ENCODE results near the gene SLC30A9. TPM values are rescaled to one million over a fixed set of nuclear protein-coding genes. Genes with fewer than 3 reads are reported as not detected.

Gene SLC30A9
- total RNA-seq, 2 donors from 2014 or later = 66.9 to 78.0 TPM

DNA sequence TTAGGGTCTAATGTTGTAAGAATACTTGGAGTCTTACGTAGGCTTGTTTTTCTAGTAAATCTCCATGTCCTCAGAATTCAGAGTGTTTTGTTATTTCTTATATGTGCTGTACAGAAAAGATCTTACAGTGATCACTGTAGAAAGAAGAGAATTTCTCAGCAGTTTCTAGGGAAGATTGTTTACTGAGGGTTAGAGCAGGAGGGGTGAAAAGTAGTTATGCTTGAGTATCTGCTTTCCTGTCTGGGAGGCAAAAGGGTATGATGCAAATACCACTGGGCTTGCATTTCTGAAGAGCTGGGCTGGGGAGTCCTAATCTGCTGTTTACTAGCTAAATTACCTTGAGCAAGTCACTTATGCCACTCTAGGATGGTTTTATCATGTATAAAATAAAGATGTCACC, 84.0 kb downstream of the SLC30A9 start:
- Histone ChIP-seq H3K27ac (ENCODE audit: low read depth, low read length) (no peak overlapping the region), H3K9ac (ENCODE audit: extremely low read depth, low read length, poor library complexity, severe bottlenecking) (no peak overlapping the region), H3K4me1 (ENCODE audit: control insufficient read depth, insufficient read depth, low read length) (no peaks in the 10 kb centered on the region), H3K27me3 (ENCODE audit: control insufficient read depth, insufficient read depth, low read length, poor library complexity, severe bottlenecking) (no peaks in the 10 kb centered on the region), H3K9me3 (ENCODE audit: control insufficient read depth, low read length) (no peaks in the 10 kb centered on the region), H3K4me3 (ENCODE audit: low read length) (no peak overlapping the region), H3K36me3 (ENCODE audit: control insufficient read depth, insufficient read depth, low read length) (peaks cover 54% of the 10 kb centered on the region)
- H3K4me3 Mint-ChIP-seq = no peak overlapping the region
- TF ChIP-seq, protein P1, sequence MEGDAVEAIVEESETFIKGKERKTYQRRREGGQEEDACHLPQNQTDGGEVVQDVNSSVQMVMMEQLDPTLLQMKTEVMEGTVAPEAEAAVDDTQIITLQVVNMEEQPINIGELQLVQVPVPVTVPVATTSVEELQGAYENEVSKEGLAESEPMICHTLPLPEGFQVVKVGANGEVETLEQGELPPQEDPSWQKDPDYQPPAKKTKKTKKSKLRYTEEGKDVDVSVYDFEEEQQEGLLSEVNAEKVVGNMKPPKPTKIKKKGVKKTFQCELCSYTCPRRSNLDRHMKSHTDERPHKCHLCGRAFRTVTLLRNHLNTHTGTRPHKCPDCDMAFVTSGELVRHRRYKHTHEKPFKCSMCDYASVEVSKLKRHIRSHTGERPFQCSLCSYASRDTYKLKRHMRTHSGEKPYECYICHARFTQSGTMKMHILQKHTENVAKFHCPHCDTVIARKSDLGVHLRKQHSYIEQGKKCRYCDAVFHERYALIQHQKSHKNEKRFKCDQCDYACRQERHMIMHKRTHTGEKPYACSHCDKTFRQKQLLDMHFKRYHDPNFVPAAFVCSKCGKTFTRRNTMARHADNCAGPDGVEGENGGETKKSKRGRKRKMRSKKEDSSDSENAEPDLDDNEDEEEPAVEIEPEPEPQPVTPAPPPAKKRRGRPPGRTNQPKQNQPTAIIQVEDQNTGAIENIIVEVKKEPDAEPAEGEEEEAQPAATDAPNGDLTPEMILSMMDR (conservative IDR thresholded peaks at IDR 0.05) = no peak
- no peaks in the 10 kb centered on the region for H3K4me1 Mint-ChIP-seq
- no peaks in the 10 kb centered on the region for H3K9me3 Mint-ChIP-seq
- H3K36me3 Mint-ChIP-seq (ENCODE audit: low read depth) = peaks cover 31% of the 10 kb centered on the region
- 96% methylated on average over 1 of the region's 1 CpG; no CpG with 5 or more reads in 1 of the 2 experiments for WGBS, 2 experiments (ENCODE audit: insufficient coverage in 1 of 2, insufficient read length in 1 of 2)
- no peak for DNase-seq
- H3K27ac Mint-ChIP-seq = no peak overlapping the region
- H3K27me3 Mint-ChIP-seq (ENCODE audit: insufficient read depth) = no peaks in the 10 kb centered on the region

DNA sequence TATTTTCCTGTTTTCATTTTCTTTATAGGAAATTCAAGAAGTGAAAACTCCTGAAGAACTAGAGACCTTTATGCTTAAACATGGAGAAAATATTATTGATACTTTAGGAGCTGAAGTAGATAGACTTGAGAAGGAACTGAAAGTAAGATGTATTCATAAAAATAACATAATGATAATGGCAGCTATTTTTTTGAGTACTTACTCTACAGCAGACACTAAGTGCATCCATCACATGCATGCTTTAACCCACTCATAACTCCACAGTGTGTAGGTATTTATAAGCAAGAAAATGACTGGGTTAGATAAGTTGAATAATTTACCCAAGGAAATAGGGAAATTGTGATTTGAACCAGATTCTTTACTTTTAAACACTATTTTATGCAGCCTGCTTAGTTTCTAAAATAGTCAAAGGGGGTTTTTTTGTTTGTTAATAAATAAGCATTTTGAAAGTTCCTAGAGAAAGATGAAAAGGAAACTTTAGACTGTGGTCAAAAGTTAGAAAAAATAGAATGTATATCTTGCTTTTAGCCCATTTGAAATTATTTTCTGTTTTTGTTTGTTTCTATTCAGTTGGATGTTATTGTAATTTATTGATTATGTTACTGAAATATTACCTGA, 88.0 kb downstream of the SLC30A9 start:
- Mint-ChIP-seq H3K9me3 (no peaks in the 10 kb centered on the region), H3K27ac (no peak overlapping the region), H3K36me3 (ENCODE audit: low read depth) (peaks cover 22% of the 10 kb centered on the region), H3K4me1 (no peaks in the 10 kb centered on the region), H3K4me3 (no peak overlapping the region), H3K27me3 (ENCODE audit: insufficient read depth) (no peaks in the 10 kb centered on the region)
- peaks cover 34% of the 10 kb centered on the region for H3K36me3 ChIP-seq (ENCODE audit: control insufficient read depth, insufficient read depth, low read length)
- no peak overlapping the region for H3K4me3 ChIP-seq (ENCODE audit: low read length)
- H3K27ac ChIP-seq (ENCODE audit: low read depth, low read length) = no peak overlapping the region
- no peaks in the 10 kb centered on the region for H3K9me3 ChIP-seq (ENCODE audit: control insufficient read depth, low read length)
- H3K27me3 ChIP-seq (ENCODE audit: control insufficient read depth, insufficient read depth, low read length, poor library complexity, severe bottlenecking) = no peaks in the 10 kb centered on the region
- no peaks in the 10 kb centered on the region for H3K4me1 ChIP-seq (ENCODE audit: control insufficient read depth, insufficient read depth, low read length)
- DNase-seq = no peak
- TF ChIP-seq, protein P1 (conservative IDR thresholded peaks at IDR 0.05) = no peak
- no peak overlapping the region for H3K9ac ChIP-seq (ENCODE audit: extremely low read depth, low read length, poor library complexity, severe bottlenecking)

DNA sequence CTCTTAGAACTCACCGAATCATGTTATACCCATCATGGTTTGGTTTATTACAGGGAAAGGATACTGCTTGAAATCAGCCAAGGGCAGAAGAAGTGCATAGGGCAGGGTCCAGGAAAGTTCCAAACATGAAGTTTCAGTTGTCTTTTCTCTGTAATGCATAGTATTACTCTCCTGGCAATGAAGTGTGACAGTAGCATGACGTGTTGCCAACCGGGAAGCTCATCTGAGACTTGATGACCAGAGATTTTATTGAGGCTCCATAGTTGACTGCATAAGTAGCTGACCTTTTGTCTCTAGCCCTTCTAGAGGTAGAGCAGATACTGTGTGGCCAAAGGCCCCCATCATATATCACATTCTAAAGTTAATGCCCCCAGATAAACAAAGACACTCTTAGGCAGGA, 90.0 kb downstream of the SLC30A9 start:
- Histone ChIP-seq H3K27me3 (ENCODE audit: control insufficient read depth, insufficient read depth, low read length, poor library complexity, severe bottlenecking) (no peaks in the 10 kb centered on the region), H3K27ac (ENCODE audit: low read depth, low read length) (no peak overlapping the region), H3K4me1 (ENCODE audit: control insufficient read depth, insufficient read depth, low read length) (no peaks in the 10 kb centered on the region), H3K9ac (ENCODE audit: extremely low read depth, low read length, poor library complexity, severe bottlenecking) (no peak overlapping the region), H3K9me3 (ENCODE audit: control insufficient read depth, low read length) (no peaks in the 10 kb centered on the region), H3K4me3 (ENCODE audit: low read length) (no peak overlapping the region), H3K36me3 (ENCODE audit: control insufficient read depth, insufficient read depth, low read length) (peaks cover 30% of the 10 kb centered on the region)
- no peaks in the 10 kb centered on the region for H3K27me3 Mint-ChIP-seq (ENCODE audit: insufficient read depth)
- H3K27ac Mint-ChIP-seq = no peak overlapping the region
- 96 to 97% methylated on average over 3 of the region's 3 CpGs for WGBS, 2 experiments (ENCODE audit: insufficient coverage in 1 of 2, insufficient read length in 1 of 2)
- DNase-seq = no peak
- TF ChIP-seq, protein P1 (conservative IDR thresholded peaks at IDR 0.05) = no peak
- no peaks in the 10 kb centered on the region for H3K4me1 Mint-ChIP-seq
- H3K9me3 Mint-ChIP-seq = no peaks in the 10 kb centered on the region
- H3K36me3 Mint-ChIP-seq (ENCODE audit: low read depth) = peaks cover 18% of the 10 kb centered on the region
- H3K4me3 Mint-ChIP-seq = no peak overlapping the region
